Caki2 (cell line): ENCODE results near the gene COL4A4. TPM values are rescaled to one million over a fixed set of nuclear protein-coding genes. Genes with fewer than 3 reads are reported as not detected.
A peak's percentile ranks its signal among the peaks of the same experiment; 100 is the strongest.
"Not testable (repeated sequence)": the region's sequence is repeated elsewhere in the genome, so short reads cannot be mapped to it uniquely, and the experiment has no call there.

Experiments used
- DNase-seq: peaks from one replicate; pipeline ENCODE4 v3.0.0-alpha.2; 2015; ENCODE audit warnings: low read depth
- in situ Hi-C: cut with HindIII; loops from 2 replicates; pipeline ENCODE4 v1.10.0; 2016; ENCODE audit warnings: low sequenced_read_pairs, low pct_unique_long_range_greater_than_20kb, mixed read lengths
- total RNA-seq: library from RNA; depleted of rRNA; stranded (reverse); fragments of >200 nt; shearing (Covaris generic); gene quantifications from 2 replicates; pipeline ENCODE4 v1.2.3, GENCODE V29; 2014; ENCODE audit warnings: low replicate concordance

COL4A4 gene
- total RNA-seq, 1 experiment from 2014 or later, result 6.3 TPM

DNA sequence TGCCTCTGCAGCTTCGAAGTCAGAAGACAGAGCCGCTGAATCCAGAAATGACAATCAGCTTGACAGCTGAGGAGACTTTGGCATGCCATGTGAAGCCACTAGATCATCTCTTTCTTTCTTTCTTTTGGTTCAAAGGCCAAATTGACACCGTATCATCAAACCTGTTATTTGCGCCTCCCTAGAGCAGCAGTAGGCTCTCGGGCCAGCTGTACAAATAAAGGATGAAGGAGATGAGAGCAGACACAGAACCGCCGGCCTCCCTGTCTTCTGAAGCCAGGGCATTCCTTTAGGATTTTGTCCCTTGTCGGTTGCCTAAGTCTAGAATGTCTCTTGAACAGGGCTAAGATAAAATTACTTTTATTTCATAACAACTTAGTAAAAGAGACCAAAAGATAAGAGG, 36.8 kb downstream of the COL4A4 start:
- in situ Hi-C loops, result no loop called here
- DNase-seq, result no peak

DNA sequence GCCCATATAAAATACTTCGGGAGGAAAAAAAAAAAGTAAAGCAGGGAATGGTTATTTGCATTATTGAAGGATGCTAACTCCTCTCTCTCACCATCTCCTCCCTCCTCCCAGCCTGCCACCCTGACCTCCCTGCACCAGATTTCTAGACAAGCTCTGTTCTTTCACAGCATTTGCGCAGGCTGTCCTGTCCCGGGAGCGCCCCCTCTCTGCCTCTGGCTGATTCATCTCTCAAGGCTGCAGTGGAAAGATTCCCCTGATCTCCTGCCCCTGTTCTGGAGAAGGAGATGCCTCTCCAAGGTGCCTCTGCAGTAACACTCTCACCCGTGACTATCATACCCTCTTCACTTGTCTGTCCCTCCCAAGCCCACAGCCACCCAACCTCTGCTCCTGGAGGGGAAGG, 38.5 kb downstream of the COL4A4 start:
- in situ Hi-C loops, result no loop called here
- DNase-seq, result no peak

DNA sequence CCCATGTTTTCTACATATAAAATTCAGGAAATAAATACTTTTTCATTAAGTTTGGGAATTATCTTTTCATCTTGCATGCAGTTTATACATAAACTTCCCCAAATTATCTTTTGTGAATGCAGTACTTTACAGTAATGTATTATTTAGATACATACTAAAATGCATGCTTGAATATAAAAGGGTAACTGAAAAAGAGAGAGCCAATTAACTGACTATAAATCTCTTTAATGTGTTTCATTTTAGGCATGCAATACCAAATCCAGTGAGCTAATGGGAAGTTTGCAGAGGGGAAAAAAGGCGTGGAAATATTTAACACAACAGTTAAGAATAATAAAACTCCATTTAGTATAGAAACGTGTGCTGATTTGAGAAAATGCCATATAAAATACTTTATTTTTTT, 39.2 kb downstream of the COL4A4 start:
- in situ Hi-C loops, result no loop called here
- DNase-seq, result no peak

DNA sequence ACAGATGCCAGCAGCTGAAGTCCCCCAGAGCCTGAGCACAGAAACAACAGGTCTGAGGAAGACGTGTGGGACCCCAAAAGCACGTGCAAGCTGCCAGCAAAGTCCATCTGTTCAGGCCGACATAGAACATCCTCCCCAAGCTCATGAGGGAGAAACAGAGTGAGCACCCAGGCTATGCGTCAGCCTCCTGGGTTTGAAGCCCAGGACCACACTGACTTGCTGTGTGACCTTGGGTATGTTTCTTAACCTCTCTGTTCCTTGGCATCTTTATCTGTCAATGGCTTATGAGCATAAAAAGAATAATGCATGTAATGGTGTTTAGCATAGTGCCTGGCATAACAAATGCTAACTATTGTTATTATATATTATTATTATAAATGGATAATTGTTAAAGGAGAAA, 40.3 kb downstream of the COL4A4 start:
- no peak for DNase-seq
- in situ Hi-C loops, result no loop called here

DNA sequence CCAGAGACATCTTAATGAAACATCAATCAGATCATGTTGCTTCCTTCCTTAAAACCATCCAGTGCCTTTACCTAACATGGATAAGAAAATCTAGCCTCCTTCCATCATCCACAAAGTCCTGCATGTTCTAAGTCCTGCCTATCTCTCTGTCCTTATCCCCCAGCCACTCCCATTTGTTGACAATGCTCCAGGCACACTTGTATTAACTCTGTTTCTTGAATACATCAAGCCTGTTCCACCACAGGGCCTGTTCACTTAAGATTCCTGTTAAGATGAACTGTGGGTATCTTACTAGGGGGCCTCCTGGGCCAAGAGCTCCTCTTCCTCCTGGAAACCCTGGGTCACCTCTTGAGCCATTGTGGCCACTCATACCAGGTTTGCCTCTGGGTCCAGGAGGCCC, 45.7 kb downstream of the COL4A4 start:
- in situ Hi-C loops, result no loop called here
- no peak for DNase-seq

DNA sequence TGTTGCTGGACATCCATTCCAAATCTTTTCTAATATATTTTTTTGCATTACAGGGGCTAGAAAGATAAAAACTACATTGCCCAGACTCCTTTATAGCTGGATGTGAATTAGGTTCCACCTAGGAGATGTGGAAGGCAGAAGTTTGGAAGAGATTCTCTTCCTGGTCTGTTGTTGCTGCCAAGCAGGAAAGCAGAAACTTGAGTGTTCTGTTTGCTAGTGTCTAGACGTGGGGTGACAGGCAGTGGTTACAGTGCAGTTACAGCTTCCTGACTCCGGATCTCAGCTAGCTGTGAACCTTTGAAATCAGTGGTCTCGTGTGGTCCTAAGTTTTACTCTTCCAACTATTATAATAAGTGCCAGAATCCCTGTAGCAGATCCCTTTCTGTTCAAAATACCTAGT, 46.2 kb downstream of the COL4A4 start:
- in situ Hi-C loops, result no loop called here
- DNase-seq, result no peak

DNA sequence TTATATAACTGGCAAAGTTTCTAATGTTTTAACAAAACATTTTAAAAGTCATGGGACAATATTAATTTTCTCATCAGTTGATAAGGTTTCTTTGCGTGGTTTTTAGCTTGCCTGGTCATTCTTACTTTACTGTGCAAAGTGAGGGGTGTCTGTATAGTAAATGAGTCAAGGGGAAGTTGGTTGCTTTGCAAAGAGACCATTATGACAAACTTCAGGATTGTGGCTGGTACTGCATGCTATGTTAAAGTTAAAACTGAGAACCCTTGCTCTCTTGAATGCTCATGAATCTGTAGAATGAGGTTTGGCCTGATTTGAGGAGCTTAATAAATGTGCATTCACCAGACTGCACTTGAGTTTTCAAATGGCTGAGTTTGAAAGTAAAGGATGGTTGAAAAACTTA, 47.0 kb downstream of the COL4A4 start:
- in situ Hi-C loops, result no loop called here
- no peak for DNase-seq

DNA sequence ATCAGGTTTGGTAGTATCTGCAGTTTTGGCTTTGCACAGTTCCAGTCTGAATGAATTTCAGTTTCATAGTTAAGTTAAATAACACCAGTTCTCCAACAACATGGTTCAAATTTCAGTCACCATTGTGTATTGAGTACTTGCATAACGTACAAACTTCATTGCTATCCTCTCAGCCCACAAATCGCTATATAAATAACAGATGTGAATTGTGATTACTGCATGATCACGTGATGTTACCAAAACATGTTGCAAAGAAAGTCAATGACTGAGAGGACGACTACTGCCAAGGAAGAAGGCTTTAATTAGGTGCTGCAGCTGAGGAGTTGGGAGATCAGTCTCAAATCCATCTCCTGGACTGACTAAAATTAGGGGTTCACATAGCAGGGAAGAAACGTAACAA, 48.2 kb downstream of the COL4A4 start:
- DNase-seq, result no peak
- in situ Hi-C loops, result no loop called here

DNA sequence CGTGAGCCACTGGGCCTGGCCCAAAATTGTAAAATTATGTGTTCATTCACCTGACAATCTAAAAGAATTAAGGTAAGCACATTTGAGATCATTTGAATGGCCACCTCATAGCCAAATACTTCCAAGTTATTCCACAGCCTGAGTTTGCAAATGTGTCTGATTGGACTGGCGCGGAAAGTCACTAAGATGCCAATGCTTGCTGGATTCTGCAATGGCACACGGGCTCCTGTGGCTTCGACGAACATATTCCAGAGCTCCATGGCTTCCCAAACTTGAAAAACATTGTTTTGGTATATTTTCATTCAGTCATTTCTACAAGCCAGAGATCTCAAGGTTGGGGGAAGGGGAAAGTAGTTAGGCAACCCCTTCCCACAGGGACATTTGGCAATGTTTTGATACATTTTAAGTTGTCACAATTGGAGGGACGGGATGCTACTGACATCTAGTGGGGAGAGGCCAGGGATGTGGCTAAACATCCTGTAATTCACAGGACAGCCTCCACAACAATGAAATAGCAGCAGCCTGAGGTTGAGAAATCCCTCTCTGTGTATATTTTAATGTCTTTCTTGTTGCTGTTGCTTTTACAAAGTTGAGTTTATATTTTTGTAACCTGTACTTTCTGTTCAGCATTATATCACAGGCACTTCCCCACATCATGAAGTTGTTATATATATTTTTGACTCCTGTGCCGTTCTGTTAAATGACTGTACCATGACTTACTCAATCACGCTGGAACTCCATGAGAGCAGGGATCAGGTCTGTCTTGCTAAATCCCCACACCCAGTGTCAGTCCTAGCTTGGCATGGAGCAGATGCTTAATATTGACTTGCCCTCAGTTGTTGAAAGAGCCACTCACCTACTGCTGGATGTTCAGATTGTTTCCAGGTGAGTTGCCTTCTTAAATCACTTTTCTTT, 56.9 kb downstream of the COL4A4 start:
- peak; percentile 29 for DNase-seq
- in situ Hi-C loops, result no loop called here

DNA sequence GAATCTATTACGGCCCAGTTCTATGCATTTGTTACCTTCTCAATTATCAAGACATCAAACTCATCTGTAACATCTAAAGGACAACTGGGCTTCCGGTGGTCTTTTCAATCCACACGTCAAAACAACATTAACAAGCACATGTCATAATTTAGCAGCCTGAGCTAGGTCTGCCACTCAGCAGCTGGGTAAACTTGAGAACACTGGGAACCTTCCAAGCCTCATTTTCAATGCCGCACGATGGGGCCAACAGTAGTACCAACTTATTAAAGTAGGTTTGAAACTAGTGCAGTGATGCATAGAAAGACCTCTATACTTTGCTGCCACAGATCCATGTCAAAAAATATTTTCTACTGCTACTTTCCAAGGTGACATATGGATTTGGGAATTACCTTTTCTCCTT, 60.4 kb downstream of the COL4A4 start:
- no peak for DNase-seq
- in situ Hi-C loops, result no loop called here

DNA sequence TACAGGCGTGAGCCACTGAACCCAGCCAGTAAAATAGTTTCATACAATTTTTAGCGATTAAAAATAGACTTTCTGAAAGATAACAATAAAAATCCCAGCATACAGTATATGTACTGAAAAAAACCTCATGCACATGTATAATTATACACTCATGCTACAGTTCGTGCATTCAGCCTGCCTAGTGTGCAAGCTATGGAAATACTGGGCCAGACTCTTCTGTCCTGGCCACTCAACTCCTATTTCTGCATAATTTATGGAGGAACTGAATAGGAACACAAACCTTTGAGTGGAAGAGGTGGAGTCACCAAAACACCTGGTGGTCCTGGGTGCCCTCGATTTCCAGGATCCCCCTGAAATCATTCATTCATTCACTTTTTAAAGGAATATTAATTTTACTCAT, 64.7 kb downstream of the COL4A4 start:
- in situ Hi-C loops, result no loop called here
- DNase-seq, result no peak

DNA sequence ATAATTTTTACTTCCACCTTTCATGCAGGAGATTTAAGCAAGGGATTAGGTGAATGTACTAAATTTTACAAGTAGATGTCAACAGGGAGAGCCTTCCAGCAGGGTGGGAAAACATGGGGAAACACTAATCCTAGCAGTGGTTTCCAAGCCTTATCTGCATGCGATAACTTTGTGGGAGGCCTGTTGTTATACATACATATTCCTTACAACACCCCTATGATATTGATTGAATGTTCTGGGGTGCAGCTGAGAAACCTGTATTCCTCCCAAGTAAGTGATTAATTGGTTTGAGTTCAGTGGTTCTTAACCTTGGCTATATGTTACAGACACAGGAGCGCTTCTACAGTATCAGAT, 65.9 kb downstream of the COL4A4 start:
- in situ Hi-C loops, result no loop called here
- no peak for DNase-seq

DNA sequence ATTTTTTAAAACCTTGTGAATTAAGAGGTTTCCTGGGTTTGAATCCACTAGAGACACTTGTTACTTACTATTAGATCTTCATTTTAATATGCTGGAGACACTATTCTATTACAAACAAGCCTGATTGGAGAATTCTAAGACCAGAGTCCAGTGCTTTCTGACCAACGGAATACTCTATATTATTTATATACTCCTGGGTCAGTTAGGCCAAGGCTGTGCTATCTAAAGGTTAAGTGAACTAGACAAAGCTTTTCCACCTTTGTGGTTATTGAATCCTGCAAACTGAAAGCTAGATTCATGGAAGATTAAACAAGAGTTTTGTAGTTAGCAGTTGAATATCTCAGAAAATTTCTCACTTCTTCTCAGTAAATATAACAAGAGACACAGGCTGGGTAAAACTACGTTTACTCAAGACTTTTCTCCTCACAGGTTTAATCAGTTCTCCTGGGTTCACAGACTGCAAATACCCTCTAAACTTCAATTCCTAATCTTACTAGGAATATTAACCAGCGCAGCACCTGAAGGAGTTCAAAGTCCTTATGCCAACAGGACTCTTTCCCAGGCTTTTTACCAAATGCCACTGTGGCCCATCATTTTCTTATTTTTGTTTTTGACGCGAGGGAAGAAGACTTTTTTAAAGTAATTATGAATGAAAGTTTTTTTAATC, 66.4 kb downstream of the COL4A4 start:
- in situ Hi-C loops, result no loop called here
- no peak for DNase-seq

DNA sequence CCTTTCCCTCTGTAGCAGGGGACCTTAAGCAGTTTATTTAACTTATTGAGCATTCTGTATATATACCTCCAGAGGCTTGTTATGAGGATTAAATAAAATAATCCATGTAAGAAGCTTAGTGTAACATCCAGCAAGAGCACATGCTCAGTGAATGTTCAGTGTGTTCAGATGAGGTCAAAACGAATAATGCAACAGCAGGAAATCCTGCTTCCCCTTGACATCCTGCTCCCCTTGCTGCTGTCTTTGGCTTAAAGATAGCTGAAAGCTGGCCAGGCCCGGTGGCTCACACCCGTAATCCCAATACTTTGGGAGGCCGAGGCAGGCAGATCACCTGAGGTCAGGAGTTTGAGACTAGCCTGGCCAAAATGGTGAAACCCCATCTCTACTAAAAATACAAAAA, 68.7 kb downstream of the COL4A4 start:
- no peak for DNase-seq
- in situ Hi-C loops, result no loop called here

DNA sequence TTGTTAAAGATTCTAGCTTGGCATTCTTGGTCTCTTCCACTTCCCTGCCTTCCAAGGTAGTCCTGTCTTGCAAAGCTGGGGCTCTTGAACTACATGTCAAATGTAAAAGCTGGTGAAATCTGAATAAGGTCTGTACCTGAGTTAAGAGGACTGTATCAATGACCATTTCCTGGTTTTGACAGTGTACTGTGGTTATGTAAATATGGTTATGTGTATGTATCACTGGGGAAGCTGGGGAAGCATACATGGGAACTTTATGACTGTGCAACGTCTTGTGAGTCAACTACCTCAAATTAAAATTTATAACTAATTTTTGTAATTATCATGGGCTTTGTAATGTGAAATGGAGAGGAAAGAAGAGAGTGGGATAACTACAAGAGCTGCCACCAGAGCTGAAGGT, 81.7 kb downstream of the COL4A4 start:
- in situ Hi-C loops, result no loop called here
- no peak for DNase-seq

DNA sequence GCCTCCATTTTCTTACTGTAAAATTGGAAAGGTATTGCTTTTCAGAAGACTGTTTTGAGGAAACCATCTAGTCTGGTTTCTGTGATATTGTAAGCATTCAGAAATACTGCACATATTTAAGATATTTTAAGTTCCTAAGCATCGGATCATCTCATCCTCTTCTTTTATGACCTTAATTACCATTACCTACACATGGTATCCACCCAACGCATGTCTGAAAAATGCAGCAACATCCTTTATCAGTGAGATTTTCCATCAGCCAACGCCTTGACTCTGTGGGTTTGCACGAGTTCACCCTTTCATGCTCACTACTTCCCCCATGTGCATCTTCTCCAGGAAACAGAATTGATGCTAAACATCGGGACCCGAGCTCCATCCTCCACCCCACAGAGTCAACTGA, 84.3 kb downstream of the COL4A4 start:
- DNase-seq, result no peak
- in situ Hi-C loops, result no loop called here

DNA sequence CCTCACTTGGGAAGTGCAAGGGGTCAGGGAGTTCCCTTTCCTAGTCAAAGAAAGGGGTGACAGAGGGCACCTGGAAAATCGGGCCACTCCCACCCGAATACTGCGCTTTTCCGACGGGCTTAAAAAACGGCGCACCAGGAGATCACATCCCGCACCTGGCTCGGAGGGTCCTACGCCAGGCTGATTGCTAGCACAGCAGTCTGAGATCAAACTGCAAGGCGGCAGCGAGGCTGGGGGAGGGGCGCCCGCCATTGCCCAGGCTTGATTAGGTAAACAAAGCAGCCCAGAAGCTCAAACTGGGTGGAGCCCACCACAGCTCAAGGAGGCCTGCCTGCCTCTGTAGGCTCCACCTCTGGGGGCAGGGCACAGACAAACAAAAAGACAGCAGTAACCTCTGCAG, 98.9 kb downstream of the COL4A4 start:
- in situ Hi-C loops, DNase-seq: not testable (repeated sequence)

DNA sequence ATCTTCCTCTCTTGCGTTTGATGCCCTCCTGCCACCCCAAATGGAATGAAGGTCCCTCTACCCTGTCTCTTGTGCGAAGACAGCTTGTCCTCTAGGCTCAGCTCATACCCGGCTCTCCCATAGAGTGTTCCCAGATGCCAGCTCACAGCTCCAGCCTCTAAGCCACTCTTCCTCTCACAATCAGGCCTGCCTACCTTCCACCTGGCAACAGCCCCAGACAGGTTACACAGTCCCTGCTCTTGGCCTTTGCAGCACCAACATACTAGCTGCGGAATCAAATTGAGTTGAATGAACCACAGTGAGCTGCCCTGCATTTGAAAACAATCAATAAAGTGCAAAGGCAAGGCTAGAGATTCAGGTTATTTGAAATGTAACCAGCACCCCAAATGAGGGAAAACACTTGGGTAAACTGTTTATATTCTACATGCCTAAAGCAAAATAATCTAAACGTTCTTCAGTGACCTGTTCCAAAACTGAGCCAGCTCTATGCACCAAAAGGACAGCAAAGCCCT, 105.1 kb downstream of the COL4A4 start:
- no peak for DNase-seq
- in situ Hi-C loops, result no loop called here

DNA sequence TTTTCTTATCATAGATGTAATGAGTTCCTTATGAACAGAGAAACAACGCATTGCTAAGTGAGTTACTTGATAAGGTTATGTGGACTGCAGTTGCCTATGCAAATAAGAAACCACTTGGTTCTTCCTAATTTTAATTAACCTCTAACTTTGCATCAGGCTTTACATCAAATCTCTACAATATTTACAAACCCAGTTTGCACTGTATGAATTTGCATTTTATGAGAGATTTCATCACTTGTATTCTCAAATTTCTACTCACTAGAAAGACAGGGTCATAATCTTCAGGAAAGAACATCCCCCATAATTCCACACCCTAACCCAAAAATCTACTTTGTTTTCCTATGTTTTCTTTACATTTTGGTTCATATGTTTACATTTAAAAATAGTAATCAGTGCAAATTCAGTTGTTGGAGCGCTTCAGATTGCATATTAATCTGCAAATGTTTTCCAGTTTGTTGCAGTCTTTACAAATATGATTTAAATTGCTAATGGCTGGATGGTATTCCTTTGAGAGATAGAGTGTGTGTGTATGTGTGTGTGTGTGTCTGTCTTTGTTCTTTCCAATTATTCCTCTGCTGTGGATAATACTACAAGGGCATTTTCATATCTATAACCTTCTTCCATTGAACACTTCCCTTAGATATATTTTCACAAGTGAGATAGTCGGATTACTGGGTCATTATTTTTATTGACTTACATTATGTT, 106.1 kb downstream of the COL4A4 start:
- in situ Hi-C loops, result no loop called here

More for the DNA sequence above, 106.1 kb downstream of the COL4A4 start:
- no peak for DNase-seq
